PC-3 (cell line): ENCODE measurements around the gene WSCD2.

Experiments
- EZH2 ChIP-seq: fragments of 300-600 bp; sonication (generic); IDR thresholded peaks from one replicate; pipeline ENCODE4 v1.6.1; 2017; ENCODE audit warnings: antibody characterized with exemption, mild to moderate bottlenecking, low read length; ENCODE audit not compliant: unreplicated experiment
- TF ChIP-seq, protein P1 (sequence below): fragments of 300-600 bp; sonication (generic); conservative IDR thresholded peaks from 2 replicates; pipeline ENCODE4 v1.5.1; 2017; ENCODE audit warnings: antibody characterized with exemption, low read depth, mild to moderate bottlenecking, low read length

DNA sequence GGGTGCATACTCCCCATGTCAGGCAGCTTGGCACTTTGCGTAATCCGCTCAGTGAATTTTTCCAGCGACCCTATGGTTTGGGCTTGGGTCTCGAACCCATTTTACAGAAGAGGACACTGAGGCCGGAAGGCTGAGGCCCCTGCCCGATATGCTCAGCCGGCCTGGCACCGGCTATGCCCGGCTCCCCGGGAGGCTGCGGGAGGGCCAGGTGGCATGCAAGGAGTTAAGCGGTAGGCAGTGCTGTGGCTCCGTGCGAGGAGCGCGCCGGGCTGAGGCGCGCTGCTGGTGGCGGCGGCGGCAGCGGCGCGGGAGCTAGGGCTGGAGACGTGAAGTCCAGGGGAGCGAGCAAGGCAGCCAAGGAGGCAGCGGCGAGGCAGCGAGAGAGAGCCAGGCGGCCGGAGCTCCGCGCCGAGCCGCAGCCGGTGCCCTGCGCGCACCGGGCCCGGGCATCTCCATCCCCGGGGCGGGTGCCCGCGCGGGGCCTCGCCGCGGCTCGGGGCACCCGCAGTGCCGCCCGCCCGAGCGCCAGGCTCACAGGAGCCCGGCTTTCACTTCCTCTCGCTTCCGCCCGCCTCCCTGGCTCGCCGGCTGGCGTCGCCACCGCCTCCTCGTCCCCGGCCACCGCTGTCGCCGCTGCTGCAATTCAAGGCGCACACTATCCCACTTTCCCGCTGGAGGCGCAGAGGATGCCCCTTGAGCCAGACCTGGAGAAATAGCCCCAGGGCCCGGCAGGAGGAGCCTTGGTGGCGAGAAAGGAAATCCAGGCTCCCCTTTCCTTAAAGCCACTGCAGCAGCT lies at the start of gene WSCD2:
- TF ChIP-seq, protein P1, sequence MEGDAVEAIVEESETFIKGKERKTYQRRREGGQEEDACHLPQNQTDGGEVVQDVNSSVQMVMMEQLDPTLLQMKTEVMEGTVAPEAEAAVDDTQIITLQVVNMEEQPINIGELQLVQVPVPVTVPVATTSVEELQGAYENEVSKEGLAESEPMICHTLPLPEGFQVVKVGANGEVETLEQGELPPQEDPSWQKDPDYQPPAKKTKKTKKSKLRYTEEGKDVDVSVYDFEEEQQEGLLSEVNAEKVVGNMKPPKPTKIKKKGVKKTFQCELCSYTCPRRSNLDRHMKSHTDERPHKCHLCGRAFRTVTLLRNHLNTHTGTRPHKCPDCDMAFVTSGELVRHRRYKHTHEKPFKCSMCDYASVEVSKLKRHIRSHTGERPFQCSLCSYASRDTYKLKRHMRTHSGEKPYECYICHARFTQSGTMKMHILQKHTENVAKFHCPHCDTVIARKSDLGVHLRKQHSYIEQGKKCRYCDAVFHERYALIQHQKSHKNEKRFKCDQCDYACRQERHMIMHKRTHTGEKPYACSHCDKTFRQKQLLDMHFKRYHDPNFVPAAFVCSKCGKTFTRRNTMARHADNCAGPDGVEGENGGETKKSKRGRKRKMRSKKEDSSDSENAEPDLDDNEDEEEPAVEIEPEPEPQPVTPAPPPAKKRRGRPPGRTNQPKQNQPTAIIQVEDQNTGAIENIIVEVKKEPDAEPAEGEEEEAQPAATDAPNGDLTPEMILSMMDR = no peak
- no peak for TF ChIP-seq EZH2
